ENCODE results near the gene RXRA. TPM values are rescaled to one million over a fixed set of nuclear protein-coding genes. Genes with fewer than 3 reads are reported as not detected.

The RXRA gene
- total RNA-seq, 6 experiments from 2014 or later, result 23.2 to 31.9 (median 28.0) TPM

DNA sequence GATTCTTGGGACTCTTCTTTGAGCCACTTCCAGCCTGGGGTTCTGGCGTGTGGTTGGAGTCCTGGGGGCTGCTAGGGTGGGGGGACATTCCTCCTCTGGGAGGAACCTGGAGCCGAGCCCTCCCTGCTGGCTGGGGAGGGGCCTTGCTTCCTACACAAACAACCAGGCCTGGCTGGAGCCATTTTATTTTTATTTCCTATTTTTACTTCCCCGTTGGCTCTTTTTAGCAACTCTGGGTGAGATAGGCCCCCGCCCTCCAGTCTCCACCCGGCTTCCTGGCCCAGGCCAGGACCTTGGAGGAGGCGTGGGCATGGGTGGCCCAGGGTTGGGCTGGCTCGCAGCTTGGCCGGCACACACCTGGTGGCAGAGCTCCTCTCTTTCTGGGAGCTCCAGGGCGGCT is 15.1 kb downstream of the RXRA start:
- Mint-ChIP-seq H3K4me1 (ENCODE audit: low read depth) (0 out of 2 replicates have a peak, but pooled peaks cover 5% of the 10 kb centered on the region), H3K27ac (no peak overlapping the region), H3K36me3 (ENCODE audit: low read depth) (no peaks in the 10 kb centered on the region), H3K27me3 (ENCODE audit: insufficient read depth) (peaks cover 2% of the 10 kb centered on the region; the same call in 1 of the 2 replicates), H3K4me3 (no peak overlapping the region), H3K9me3 (no peaks in the 10 kb centered on the region)
- no peak for TF ChIP-seq CTCF (IDR thresholded peaks at IDR 0.05)
- DNase-seq, result no peak

- Mint-ChIP-seq H3K36me3 (ENCODE audit: low read depth) (no peaks in the 10 kb centered on the region), H3K27me3 (ENCODE audit: insufficient read depth) (peaks cover 2% of the 10 kb centered on the region; the same call in 1 of the 2 replicates), H3K4me1 (ENCODE audit: low read depth) (0 out of 2 replicates have a peak, but pooled peaks cover 5% of the 10 kb centered on the region), H3K9me3 (no peaks in the 10 kb centered on the region), H3K27ac (no peak overlapping the region), H3K4me3 (no peak overlapping the region)
- no peak for TF ChIP-seq CTCF (IDR thresholded peaks at IDR 0.05)
- DNase-seq, result no peak
Observed at GRCh38 chr9:134341929-134342745, 15.9 kb downstream of the RXRA start.

DNA sequence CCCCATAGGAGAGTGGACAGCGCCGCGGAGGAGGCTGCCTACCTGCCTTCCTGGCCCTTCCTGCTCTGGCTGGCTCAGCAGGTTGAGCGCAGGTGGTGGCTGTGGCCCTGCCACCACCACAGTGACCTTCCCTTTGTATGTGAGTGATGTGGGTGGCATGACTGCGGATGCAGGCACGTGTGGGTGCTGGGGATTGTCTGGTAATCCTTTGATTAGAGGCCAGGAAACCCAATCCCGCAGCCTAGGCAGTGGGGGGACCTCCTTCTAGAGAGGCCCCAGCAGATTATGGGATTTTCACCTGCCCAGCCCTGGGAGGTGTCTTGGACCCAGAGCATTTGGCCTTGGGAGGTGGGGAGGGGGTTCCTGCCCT is 16.5 kb downstream of the RXRA start:
- Mint-ChIP-seq H3K9me3 (no peaks in the 10 kb centered on the region), H3K27ac (no peak overlapping the region), H3K4me3 (no peak overlapping the region), H3K4me1 (ENCODE audit: low read depth) (0 out of 2 replicates have a peak, but pooled peaks cover 5% of the 10 kb centered on the region), H3K27me3 (ENCODE audit: insufficient read depth) (peaks cover 2% of the 10 kb centered on the region), H3K36me3 (ENCODE audit: low read depth) (no peaks in the 10 kb centered on the region)
- no peak for TF ChIP-seq CTCF (IDR thresholded peaks at IDR 0.05)
- DNase-seq, result no peak

DNA sequence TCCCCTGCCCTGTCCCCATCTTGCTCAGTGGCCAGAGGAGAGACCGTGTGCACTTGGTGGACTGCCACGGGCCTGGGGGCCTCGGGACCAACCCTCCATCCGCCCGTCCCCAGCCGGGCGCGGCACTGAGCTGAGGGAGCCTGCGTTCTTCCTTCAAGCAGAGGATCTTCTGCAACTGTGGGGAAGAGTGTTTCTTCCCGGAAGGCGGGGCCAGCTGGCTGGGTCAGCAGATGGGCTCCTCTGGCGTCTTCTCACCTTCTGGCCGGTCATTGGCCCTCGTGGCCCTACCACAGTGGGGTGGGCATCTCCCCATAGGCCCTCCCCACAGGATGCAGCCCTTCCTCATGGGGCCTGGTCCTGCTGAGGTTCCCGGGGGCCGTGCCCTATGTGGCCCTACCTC is 17.4 kb downstream of the RXRA start:
- peaks cover 2% of the 10 kb centered on the region for H3K27me3 Mint-ChIP-seq (ENCODE audit: insufficient read depth)
- TF ChIP-seq CTCF (IDR thresholded peaks at IDR 0.05), result no peak
- H3K4me1 Mint-ChIP-seq (ENCODE audit: low read depth), result 0 out of 2 replicates have a peak, but pooled peaks cover 5% of the 10 kb centered on the region
- H3K4me3 Mint-ChIP-seq, result no peak overlapping the region
- no peak for DNase-seq
- no peak overlapping the region for H3K27ac Mint-ChIP-seq
- H3K9me3 Mint-ChIP-seq, result no peaks in the 10 kb centered on the region
- H3K36me3 Mint-ChIP-seq (ENCODE audit: low read depth), result no peaks in the 10 kb centered on the region

DNA sequence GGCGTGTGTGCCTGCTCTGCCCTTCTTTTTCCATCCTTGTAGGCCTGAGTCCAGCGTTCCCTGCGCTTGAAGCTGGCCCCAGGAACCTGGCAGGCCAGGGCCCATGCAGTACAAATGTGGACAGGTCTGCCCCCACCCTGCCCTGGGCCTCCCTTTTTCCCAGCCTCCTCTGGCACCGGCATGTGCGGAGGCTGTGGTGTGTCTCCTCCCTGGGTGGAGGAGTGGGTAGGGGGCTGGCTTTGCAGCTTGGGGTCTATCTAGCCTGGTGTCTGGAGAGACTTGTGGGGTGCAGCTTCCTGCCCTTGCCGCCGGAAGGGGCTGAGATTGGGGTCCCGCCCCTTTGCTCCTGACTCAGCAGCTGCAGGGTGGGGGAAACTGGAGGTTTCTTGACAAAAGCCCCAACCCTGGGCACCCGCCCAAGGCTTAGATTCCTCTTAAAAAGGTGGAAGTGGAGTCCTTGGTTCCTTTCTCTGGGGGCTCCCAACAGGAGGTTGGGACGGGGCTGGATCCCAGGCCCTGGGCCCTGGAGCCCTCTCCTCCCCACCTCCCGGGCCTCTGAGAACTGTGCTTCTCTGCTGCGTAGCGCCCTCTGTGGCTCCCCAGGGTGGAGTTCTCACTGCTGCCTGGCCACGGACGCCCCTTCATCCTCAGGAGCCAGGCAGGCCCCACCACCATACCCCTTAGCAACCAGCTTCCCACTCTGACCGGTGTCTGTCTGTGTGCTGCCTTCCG is 18.0 kb downstream of the RXRA start:
- TF ChIP-seq CTCF (IDR thresholded peaks at IDR 0.05), result no peak
- Mint-ChIP-seq H3K27ac (no peak overlapping the region), H3K27me3 (ENCODE audit: insufficient read depth) (peaks cover 2% of the 10 kb centered on the region), H3K4me1 (ENCODE audit: low read depth) (0 out of 2 replicates have a peak, but pooled peaks cover 5% of the 10 kb centered on the region), H3K36me3 (ENCODE audit: low read depth) (no peaks in the 10 kb centered on the region), H3K9me3 (no peaks in the 10 kb centered on the region), H3K4me3 (no peak overlapping the region)
- no peak for DNase-seq
